IMR-90 (cell line): ENCODE results near the gene NLGN2. TPM values are rescaled to one million over a fixed set of nuclear protein-coding genes. Genes with fewer than 3 reads are reported as not detected.

Source experiments
- ATAC-seq: fragments of 200-7000 bp; cut with Tn5 transposase; 2 replicates; pipeline ENCODE4 v1.9.1; 2020; ENCODE audit warnings: low read depth, mild to moderate bottlenecking, moderate library complexity
- BruUV-seq: library from RNA; stranded (reverse); fragments of 400-500 nt; replicated peaks from 2 replicates; lab custom pipeline; 2021; lab: Mats Ljungman, UMichigan
- CTCF ChIA-PET: fragments of 300-600 bp; formaldehyde crosslinking; extraction: SDS; loops from one replicate; lab custom pipeline; 2021; ENCODE audit warnings: antibody characterized with exemption; lab: Yijun Ruan, JAX
- POLR2A ChIA-PET: fragments of 300-600 bp; sonication (Branson Sonifier 250); formaldehyde crosslinking; loops from one replicate; lab custom pipeline; 2022; ENCODE audit warnings: antibody characterized with exemption; ENCODE audit not compliant: unreplicated experiment; lab: Charles Lee
- DNase-seq: peaks from one replicate; pipeline ENCODE4 v3.0.0; 2013
- H2AFZ ChIP-seq: replicated peaks from 2 replicates; pipeline ENCODE3; 2013; ENCODE audit warnings: low read length, mild to moderate bottlenecking; ENCODE audit not compliant: poor library complexity
- H2AK5ac ChIP-seq: 2 replicates; pipeline ENCODE4 v1.6.1; 2013; ENCODE audit warnings: low read depth, low read length, inconsistent platforms
- H2AK9ac ChIP-seq: replicated peaks from 2 replicates; pipeline ENCODE3; 2013; ENCODE audit warnings: mild to moderate bottlenecking, low read depth, low read length, moderate library complexity; ENCODE audit not compliant: poor library complexity
- H2BK120ac ChIP-seq: 2 replicates; pipeline ENCODE4 v1.6.1; 2013; ENCODE audit warnings: low read depth, low read length, inconsistent platforms
- H2BK15ac ChIP-seq: 3 replicates; pipeline ENCODE4 v1.6.1; 2013; ENCODE audit warnings: low read depth, low read length, inconsistent platforms
- H2BK20ac ChIP-seq: 2 replicates; pipeline ENCODE4 v1.6.1; 2013; ENCODE audit warnings: low read depth, mild to moderate bottlenecking, inconsistent platforms, low read length, moderate library complexity
- H2BK5ac ChIP-seq: 2 replicates; pipeline ENCODE4 v1.6.1; 2013; ENCODE audit warnings: mild to moderate bottlenecking, low read depth, low read length, inconsistent platforms; ENCODE audit not compliant: poor library complexity, severe bottlenecking
- H3K14ac ChIP-seq: replicated peaks from 2 replicates; pipeline ENCODE4 v1.6.1; 2013; ENCODE audit warnings: low read depth, low read length, inconsistent platforms
- H3K18ac ChIP-seq: 2 replicates; pipeline ENCODE4 v1.6.1; 2013; ENCODE audit warnings: low read depth, low read length, control low read depth
- H3K23ac ChIP-seq: 2 replicates; pipeline ENCODE4 v1.6.1; 2013; ENCODE audit warnings: low read depth, low read length, inconsistent platforms
- H3K27ac ChIP-seq: 2 replicates; pipeline ENCODE4 v1.5.1; 2013; ENCODE audit warnings: mild to moderate bottlenecking, control low read depth, low read length; ENCODE audit not compliant: insufficient read depth
- H3K27me3 ChIP-seq: 2 replicates; pipeline ENCODE4 v1.6.1; 2013; ENCODE audit warnings: low read length; ENCODE audit not compliant: control insufficient read depth, insufficient read depth
- H3K36me3 ChIP-seq: 2 replicates; pipeline ENCODE4 v1.6.1; 2013; ENCODE audit warnings: low read length, mixed read lengths; ENCODE audit not compliant: control insufficient read depth, insufficient read depth
- H3K4ac ChIP-seq: 2 replicates; pipeline ENCODE4 v1.6.1; 2013; ENCODE audit warnings: low read depth, low read length, inconsistent platforms
- H3K4me1 ChIP-seq: 2 replicates; pipeline ENCODE4 v1.6.1; 2013; ENCODE audit warnings: low read length, mixed read lengths; ENCODE audit not compliant: control insufficient read depth, insufficient read depth
- H3K4me2 ChIP-seq: 2 replicates; pipeline ENCODE4 v1.6.1; 2013; ENCODE audit warnings: low read depth, mild to moderate bottlenecking, control low read depth, low read length, moderate library complexity
- H3K4me3 ChIP-seq: 2 replicates; pipeline ENCODE4 v1.5.1; 2013; ENCODE audit warnings: low read depth, mild to moderate bottlenecking, control low read depth, low read length, moderate library complexity; ENCODE audit not compliant: insufficient read depth
- H3K56ac ChIP-seq: 2 replicates; pipeline ENCODE4 v1.6.1; 2013; ENCODE audit warnings: low read length, inconsistent platforms; ENCODE audit not compliant: insufficient read depth; ENCODE audit errors: extremely low read depth
- H3K79me1 ChIP-seq, 2 experiments: 2 replicates each; pipeline ENCODE4 v1.6.1; 2013; ENCODE audit warnings: low read length in 2 of 2, inconsistent platforms in 1 of 2, low read depth in 1 of 2
- H3K9ac ChIP-seq: 2 replicates; pipeline ENCODE4 v1.6.1; 2013; ENCODE audit warnings: low read depth, low read length, control low read depth
- H3K9me1 ChIP-seq: 2 replicates; pipeline ENCODE4 v1.6.1; 2013; ENCODE audit warnings: low read length, inconsistent platforms; ENCODE audit not compliant: insufficient read depth
- H3K9me3 ChIP-seq: 2 replicates; pipeline ENCODE4 v1.6.1; 2013; ENCODE audit warnings: low read length; ENCODE audit not compliant: control insufficient read depth, insufficient read depth
- H4K20me1 ChIP-seq: 2 replicates; pipeline ENCODE4 v1.6.1; 2013; ENCODE audit warnings: low read length, inconsistent platforms; ENCODE audit not compliant: insufficient read depth
- H4K5ac ChIP-seq: 2 replicates; pipeline ENCODE4 v1.6.1; 2013; ENCODE audit warnings: mild to moderate bottlenecking, low read depth, low read length, control low read depth
- H4K8ac ChIP-seq, 2 experiments: 2 replicates each; pipeline ENCODE4 v1.6.1; 2013; ENCODE audit warnings: low read depth in 2 of 2, low read length in 2 of 2, control low read depth in 1 of 2, inconsistent platforms in 1 of 2
- H4K91ac ChIP-seq: 2 replicates; pipeline ENCODE4 v1.6.1; 2013; ENCODE audit warnings: low read depth, low read length, inconsistent platforms; ENCODE audit not compliant: insufficient read depth
- BHLHE40 ChIP-seq: fragments of 150-350 bp; IDR thresholded peaks from 2 replicates; pipeline ENCODE4 v1.6.1; 2016; ENCODE audit warnings: mild to moderate bottlenecking, low read depth, low read length
- CEBPB ChIP-seq: IDR thresholded peaks from 2 replicates; pipeline ENCODE4 v1.6.1; 2012; ENCODE audit warnings: low read depth, low read length, improper control_type of control experiment
- CHD1 ChIP-seq: IDR thresholded peaks from 2 replicates; pipeline ENCODE4 v1.6.1; 2012; ENCODE audit warnings: low read depth, low read length, improper control_type of control experiment
- FOS ChIP-seq: fragments of 150-350 bp; IDR thresholded peaks from 2 replicates; pipeline ENCODE4 v1.6.1; 2016; ENCODE audit warnings: low read depth, low read length
- MAFK ChIP-seq: IDR thresholded peaks from 2 replicates; pipeline ENCODE4 v1.6.1; 2012; ENCODE audit warnings: low read depth, low read length, improper control_type of control experiment
- MAZ ChIP-seq: IDR thresholded peaks from 2 replicates; pipeline ENCODE4 v1.6.1; 2012; ENCODE audit warnings: low read depth, mild to moderate bottlenecking, low read length, improper control_type of control experiment, moderate library complexity, borderline replicate concordance
- MXI1 ChIP-seq: IDR thresholded peaks from 2 replicates; pipeline ENCODE4 v1.6.1; 2012; ENCODE audit warnings: low read depth, mild to moderate bottlenecking, low read length, moderate library complexity, borderline replicate concordance
- NFE2L2 ChIP-seq: fragments of 150-350 bp; IDR thresholded peaks from 2 replicates; pipeline ENCODE4 v1.6.1; 2016; ENCODE audit warnings: low read depth, mild to moderate bottlenecking, low read length
- POLR2A ChIP-seq: IDR thresholded peaks from 2 replicates; pipeline ENCODE4 v1.6.1; 2012; ENCODE audit warnings: mild to moderate bottlenecking, low read depth, low read length
- RAD21 ChIP-seq: IDR thresholded peaks from 2 replicates; pipeline ENCODE4 v1.6.1; 2012; ENCODE audit warnings: low read length, improper control_type of control experiment
- RCOR1 ChIP-seq: IDR thresholded peaks from 2 replicates; pipeline ENCODE4 v1.6.1; 2012; ENCODE audit warnings: mild to moderate bottlenecking, low read length, improper control_type of control experiment; ENCODE audit not compliant: insufficient replicate concordance
- RFX5 ChIP-seq: IDR thresholded peaks from 2 replicates; pipeline ENCODE4 v1.8.0; 2012; ENCODE audit warnings: low read depth, mild to moderate bottlenecking, low read length, moderate library complexity
- SMC3 ChIP-seq: fragments of 150-350 bp; IDR thresholded peaks from 2 replicates; pipeline ENCODE4 v1.6.1; 2016; ENCODE audit warnings: low read depth, mild to moderate bottlenecking, antibody characterized with exemption, low read length, moderate library complexity
- whole genome bisulfite sequencing, 2 experiments: methylation state at CpG; one replicate each; pipeline versions ENCODE4 v1.1.5 to v1.1.7; 2013; ENCODE audit warnings: missing lambda C conversion rate in 2 of 2; ENCODE audit not compliant: insufficient read length in 1 of 2; ENCODE audit errors: extremely low coverage in 2 of 2; 5-methylcytosine and 5-hydroxymethylcytosine counted together
- dilution Hi-C: fragments of 300-500 bp; cut with HindIII; formaldehyde crosslinking; loops from one replicate; pipeline ENCODE4 v1.14.3; 2018; ENCODE audit warnings: low sequenced_read_pairs; ENCODE audit not compliant: unreplicated experiment
- in situ Hi-C: fragments of 300-500 bp; cut with MboI; formaldehyde crosslinking; loops from 3 replicates; pipeline ENCODE4 v1.14.3; 2019; ENCODE audit warnings: low sequenced_read_pairs, inconsistent platforms, mixed read lengths
- intact Hi-C: fragments of 100-400 bp; cut with micrococcal nuclease; formaldehyde crosslinking; loops from 2 replicates; pipeline ENCODE4 v1.10.0; 2022
- polyA plus RNA-seq, 3 experiments: library from polyadenylated mRNA; depleted of rRNA; stranded (reverse); fragments of >200 nt; gene quantifications; 2 replicates each; pipeline ENCODE4 v1.2.3, GENCODE V29; 2012; ENCODE audit warnings: low replicate concordance in 1 of 3
- total RNA-seq: library from RNA; depleted of rRNA; stranded (reverse); fragments of >200 nt; gene quantifications from 2 replicates; pipeline ENCODE4 v1.2.3, GENCODE V29; 2012
- TF ChIP-seq, protein P1 (sequence below): conservative IDR thresholded peaks from 2 replicates; pipeline ENCODE4 v1.5.1; 2012; ENCODE audit warnings: mild to moderate bottlenecking, low read depth, low read length, improper control_type of control experiment
- TF ChIP-seq, protein P2 (sequence below): fragments of 150-350 bp; IDR thresholded peaks from 2 replicates; pipeline ENCODE4 v1.6.1; 2016; ENCODE audit warnings: low read depth, mild to moderate bottlenecking, low read length, moderate library complexity, borderline replicate concordance
- TF ChIP-seq, protein P3 (sequence below): fragments of 150-350 bp; IDR thresholded peaks from 2 replicates; pipeline ENCODE4 v1.6.1; 2017; ENCODE audit warnings: mild to moderate bottlenecking, antibody characterized with exemption, low read length, low read depth

NLGN2 gene
- total and polyA plus RNA-seq, 2 of the 4 experiments (the other 2 are of a cell fraction): 1.8 to 38.1 TPM

DNA sequence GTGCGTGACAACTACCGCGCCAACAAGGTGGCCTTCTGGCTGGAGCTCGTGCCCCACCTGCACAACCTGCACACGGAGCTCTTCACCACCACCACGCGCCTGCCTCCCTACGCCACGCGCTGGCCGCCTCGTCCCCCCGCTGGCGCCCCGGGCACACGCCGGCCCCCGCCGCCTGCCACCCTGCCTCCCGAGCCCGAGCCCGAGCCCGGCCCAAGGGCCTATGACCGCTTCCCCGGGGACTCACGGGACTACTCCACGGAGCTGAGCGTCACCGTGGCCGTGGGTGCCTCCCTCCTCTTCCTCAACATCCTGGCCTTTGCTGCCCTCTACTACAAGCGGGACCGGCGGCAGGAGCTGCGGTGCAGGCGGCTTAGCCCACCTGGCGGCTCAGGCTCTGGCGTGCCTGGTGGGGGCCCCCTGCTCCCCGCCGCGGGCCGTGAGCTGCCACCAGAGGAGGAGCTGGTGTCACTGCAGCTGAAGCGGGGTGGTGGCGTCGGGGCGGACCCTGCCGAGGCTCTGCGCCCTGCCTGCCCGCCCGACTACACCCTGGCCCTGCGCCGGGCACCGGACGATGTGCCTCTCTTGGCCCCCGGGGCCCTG is 9.5 kb downstream of the NLGN2 start:
- no peak overlapping the region for H4K8ac ChIP-seq

More for the DNA sequence above, 9.5 kb downstream of the NLGN2 start:
- Histone ChIP-seq H3K9me3 (no peaks in the 10 kb centered on the region), H3K4me3 (no peak overlapping the region), H3K4me1 (peaks cover 4% of the 10 kb centered on the region; the same call in 1 of the 2 replicates), H3K23ac (no peak overlapping the region), H2AK9ac (peak overlapping the region; percentile 0), H4K5ac (no peak overlapping the region), H3K27me3 (no peaks in the 10 kb centered on the region), H3K4me2 (no peak overlapping the region), H2AK5ac (no peak overlapping the region), H3K14ac (no peak overlapping the region), H4K91ac (no peak overlapping the region), H3K79me1 (no peaks in the 10 kb centered on the region; a peak in 1 of 4 replicates), H3K36me3 (peaks cover 27% of the 10 kb centered on the region), H3K4ac (no peak overlapping the region), H4K20me1 (peaks cover 7% of the 10 kb centered on the region; the same call in 1 of the 2 replicates), H3K27ac (no peak overlapping the region), H2BK120ac (no peak overlapping the region), H3K56ac (no peak overlapping the region), H3K18ac (no peak overlapping the region), H3K9me1 (peaks cover 2% of the 10 kb centered on the region; the same call in 1 of the 2 replicates), H2BK15ac (no peak overlapping the region), H2BK20ac (no peak overlapping the region), H3K9ac (no peak overlapping the region), H2AFZ (no peak overlapping the region), H2BK5ac (no peak overlapping the region)
- TF ChIP-seq, protein P1, sequence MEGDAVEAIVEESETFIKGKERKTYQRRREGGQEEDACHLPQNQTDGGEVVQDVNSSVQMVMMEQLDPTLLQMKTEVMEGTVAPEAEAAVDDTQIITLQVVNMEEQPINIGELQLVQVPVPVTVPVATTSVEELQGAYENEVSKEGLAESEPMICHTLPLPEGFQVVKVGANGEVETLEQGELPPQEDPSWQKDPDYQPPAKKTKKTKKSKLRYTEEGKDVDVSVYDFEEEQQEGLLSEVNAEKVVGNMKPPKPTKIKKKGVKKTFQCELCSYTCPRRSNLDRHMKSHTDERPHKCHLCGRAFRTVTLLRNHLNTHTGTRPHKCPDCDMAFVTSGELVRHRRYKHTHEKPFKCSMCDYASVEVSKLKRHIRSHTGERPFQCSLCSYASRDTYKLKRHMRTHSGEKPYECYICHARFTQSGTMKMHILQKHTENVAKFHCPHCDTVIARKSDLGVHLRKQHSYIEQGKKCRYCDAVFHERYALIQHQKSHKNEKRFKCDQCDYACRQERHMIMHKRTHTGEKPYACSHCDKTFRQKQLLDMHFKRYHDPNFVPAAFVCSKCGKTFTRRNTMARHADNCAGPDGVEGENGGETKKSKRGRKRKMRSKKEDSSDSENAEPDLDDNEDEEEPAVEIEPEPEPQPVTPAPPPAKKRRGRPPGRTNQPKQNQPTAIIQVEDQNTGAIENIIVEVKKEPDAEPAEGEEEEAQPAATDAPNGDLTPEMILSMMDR: no peak
- TF ChIP-seq CEBPB (no peak), POLR2A (no peak), BHLHE40 (no peak), RFX5 (no peak), MXI1 (no peak), FOS (no peak), MAZ (no peak), NFE2L2 (no peak), RAD21 (no peak), MAFK (no peak), RCOR1 (no peak), CHD1 (no peak), SMC3 (no peak)
- TF ChIP-seq, protein P2, sequence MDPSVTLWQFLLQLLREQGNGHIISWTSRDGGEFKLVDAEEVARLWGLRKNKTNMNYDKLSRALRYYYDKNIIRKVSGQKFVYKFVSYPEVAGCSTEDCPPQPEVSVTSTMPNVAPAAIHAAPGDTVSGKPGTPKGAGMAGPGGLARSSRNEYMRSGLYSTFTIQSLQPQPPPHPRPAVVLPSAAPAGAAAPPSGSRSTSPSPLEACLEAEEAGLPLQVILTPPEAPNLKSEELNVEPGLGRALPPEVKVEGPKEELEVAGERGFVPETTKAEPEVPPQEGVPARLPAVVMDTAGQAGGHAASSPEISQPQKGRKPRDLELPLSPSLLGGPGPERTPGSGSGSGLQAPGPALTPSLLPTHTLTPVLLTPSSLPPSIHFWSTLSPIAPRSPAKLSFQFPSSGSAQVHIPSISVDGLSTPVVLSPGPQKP: no peak
- TF ChIP-seq, protein P3, sequence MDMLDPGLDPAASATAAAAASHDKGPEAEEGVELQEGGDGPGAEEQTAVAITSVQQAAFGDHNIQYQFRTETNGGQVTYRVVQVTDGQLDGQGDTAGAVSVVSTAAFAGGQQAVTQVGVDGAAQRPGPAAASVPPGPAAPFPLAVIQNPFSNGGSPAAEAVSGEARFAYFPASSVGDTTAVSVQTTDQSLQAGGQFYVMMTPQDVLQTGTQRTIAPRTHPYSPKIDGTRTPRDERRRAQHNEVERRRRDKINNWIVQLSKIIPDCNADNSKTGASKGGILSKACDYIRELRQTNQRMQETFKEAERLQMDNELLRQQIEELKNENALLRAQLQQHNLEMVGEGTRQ: no peak
- dilution Hi-C loops (no loop called here), intact Hi-C loops (no loop called here), in situ Hi-C loops (no loop called here)
- 96% methylated on average over 24 of the region's 54 CpGs; no CpG with 5 or more reads in 1 of the 2 experiments for WGBS, 2 experiments
- BruUV-seq: no TSS peak
- CTCF ChIA-PET: no interaction called here
- DNase-seq (no peak), ATAC-seq (no peak)
- POLR2A ChIA-PET: no interaction called here
